Measurements from ENCODE around the gene NEK11. TPM values are rescaled to one million over a fixed set of nuclear protein-coding genes. Genes with fewer than 3 reads are reported as not detected.

NEK11 gene
- 4.2 to 5.2 TPM (median 4.7 TPM) in 5 replicates for total RNA-seq (2022; extraction: Qiagen RNA extraction)

DNA sequence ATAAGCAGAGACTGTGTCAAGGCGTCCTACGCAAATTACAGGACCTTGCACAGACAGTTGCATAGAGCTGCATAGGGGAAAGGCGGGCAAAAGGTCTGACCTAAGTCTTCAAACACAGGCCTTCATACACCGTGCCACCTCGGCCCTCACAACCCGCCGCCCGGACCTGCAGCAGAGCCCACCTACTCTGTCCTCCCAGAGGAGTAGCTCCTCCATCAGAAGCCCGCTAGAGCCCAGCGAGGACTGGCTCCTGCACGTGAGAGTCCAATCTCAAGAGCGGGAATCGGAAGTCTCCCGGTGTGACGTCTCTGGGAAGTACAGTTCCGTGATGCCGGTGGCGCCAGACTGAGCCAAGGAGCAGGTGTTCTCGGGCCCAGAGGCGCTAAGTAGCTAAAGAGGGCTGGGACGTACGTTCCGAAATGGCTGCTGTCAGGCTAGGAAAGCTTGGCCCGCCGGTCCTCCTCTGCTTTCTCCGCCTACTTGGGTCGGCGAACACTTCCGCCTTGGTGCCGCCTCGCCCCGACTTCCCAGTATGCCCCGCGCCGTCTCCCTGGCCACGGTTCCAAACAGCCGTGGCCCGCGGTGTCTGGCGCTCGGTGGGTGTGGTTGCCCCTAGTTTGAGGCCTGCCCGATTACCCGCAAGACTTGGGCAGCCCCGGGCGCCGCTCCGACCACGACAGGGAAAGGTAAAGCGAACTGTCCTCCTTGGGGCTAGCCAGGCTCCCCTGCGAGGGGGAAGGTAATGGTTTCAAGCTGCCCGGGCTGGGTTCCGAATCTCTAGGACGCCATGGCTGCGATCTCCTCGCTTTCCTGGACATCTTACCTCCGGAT, at the start of gene NEK11, which contains the start of gene ASTE1:
Gene NEK11 (plus strand): TSS at position 557 of the 831 bp plus-strand sequence. CDS start 2,832 bp downstream, outside the sequence.
Gene ASTE1 (minus strand): TSS at position 505 of the 831 bp plus-strand sequence. CDS start 1,519 bp downstream, outside the sequence.

DNA sequence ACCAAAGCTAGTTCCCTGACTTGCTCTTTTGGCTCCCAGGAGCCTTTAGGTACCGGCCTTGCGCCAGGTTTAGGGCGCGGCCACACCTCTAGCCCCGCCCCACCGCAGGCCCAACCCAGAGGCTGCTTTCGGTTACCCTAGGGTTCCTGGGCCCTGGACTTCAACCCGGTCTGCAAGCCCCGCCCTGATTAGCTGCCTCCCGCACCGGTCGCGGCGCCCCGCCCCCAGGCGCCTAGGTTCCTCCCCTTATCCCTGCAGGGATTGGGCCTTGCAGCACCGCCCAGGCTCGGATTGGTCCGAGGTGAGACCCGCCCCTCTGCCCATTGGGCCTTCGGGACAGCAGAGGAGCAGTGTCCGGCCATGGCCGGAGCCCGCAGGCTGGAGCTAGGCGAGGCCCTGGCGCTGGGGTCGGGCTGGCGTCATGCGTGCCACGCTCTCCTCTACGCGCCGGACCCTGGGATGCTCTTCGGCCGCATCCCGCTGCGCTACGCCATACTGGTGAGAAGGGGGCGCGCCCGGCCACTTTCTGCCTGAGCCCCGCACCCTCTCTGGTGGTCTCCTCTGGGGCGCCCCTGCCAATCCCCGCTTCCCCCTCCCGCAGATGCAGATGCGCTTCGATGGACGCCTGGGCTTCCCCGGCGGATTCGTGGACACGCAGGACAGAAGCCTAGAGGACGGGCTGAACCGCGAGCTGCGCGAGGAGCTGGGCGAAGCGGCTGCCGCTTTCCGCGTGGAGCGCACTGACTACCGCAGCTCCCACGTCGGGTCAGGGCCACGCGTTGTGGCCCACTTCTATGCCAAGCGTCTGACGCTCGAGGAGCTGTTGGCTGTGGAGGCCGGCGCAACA, 355.0 kb downstream of the NEK11 start, which contains the start of gene NUDT16:
Gene NUDT16 (plus strand): TSS at position 330 of the 847 bp plus-strand sequence. CDS start 31 bp downstream, at position 361.

Other genes starting within 250 kb of the NEK11 start
- gene ATP2C1, start 132.8 kb upstream of the NEK11 start, total RNA-seq (2022; extraction: Qiagen RNA extraction): 31.4 to 37.0 TPM (median 33.2 TPM) in 5 replicates
- gene ASTE1, start 52 bp upstream of the NEK11 start, total RNA-seq (2022; extraction: Qiagen RNA extraction): 5.2 to 6.8 TPM (median 5.3 TPM) in 5 replicates

Measured in A549 treated with Hydrocortisone at 1 μM for 4 hours (cell line).